Ectodermal cell (in vitro differentiated cells): Measurements from ENCODE around the gene PVRIG.
A peak's percentile ranks its signal among the peaks of the same experiment; 100 is the strongest.
"Not testable (repeated sequence)": the region's sequence is repeated elsewhere in the genome, so short reads cannot be mapped to it uniquely, and the experiment has no call there.

Experiments used
- H3K27ac ChIP-seq: 2 replicates; pipeline ENCODE4 v1.7.0; 2013; ENCODE audit warnings: mild to moderate bottlenecking, low read depth, low read length; ENCODE audit not compliant: insufficient read depth, poor library complexity, severe bottlenecking
- H3K27me3 ChIP-seq: 2 replicates; pipeline ENCODE4 v1.7.0; 2013; ENCODE audit warnings: mild to moderate bottlenecking, low read length; ENCODE audit not compliant: insufficient read depth, control insufficient read depth, poor library complexity, severe bottlenecking
- H3K36me3 ChIP-seq: one replicate; pipeline ENCODE4 v1.7.0; 2013; ENCODE audit warnings: low read length; ENCODE audit not compliant: control insufficient read depth, insufficient read depth
- H3K4me1 ChIP-seq: one replicate; pipeline ENCODE4 v1.7.0; 2013; ENCODE audit warnings: low read length; ENCODE audit not compliant: control insufficient read depth, insufficient read depth
- H3K4me3 ChIP-seq: 2 replicates; pipeline ENCODE4 v1.7.0; 2013; ENCODE audit warnings: low read depth, low read length, control low read depth; ENCODE audit not compliant: insufficient read depth
- H3K9me3 ChIP-seq: 2 replicates; pipeline ENCODE4 v1.7.0; 2013; ENCODE audit warnings: mild to moderate bottlenecking, low read length, moderate library complexity; ENCODE audit not compliant: control insufficient read depth
- WGBS, 2 experiments: methylation state at CpG; one replicate each; pipeline ENCODE4 v1.1.7; 2013; ENCODE audit warnings: missing lambda C conversion rate in 2 of 2; 5-methylcytosine and 5-hydroxymethylcytosine counted together

The PVRIG gene

DNA sequence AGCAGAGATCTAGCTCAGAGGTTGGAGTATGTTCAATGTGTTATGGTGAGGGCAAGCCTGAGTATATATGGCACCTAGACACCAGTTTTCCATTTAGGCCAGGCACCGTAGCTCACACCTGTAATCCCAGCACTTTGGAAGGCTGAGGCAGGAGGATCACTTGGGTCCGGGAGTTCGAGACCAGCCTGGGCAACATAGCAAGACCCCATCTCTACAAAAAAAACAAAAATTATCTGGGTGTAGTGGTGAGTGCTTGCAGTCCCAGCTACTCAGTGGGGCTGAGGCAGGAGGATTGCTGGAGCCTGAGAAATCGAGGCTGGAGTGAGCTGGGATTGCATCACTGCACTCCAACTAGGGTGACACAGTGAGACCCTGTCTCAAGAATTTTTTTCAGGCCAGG, 43.1 kb downstream of the PVRIG start:
- H3K4me1 ChIP-seq, H3K36me3 ChIP-seq, H3K9me3 ChIP-seq, H3K4me3 ChIP-seq, H3K27me3 ChIP-seq, H3K27ac ChIP-seq: not testable (repeated sequence)
- WGBS, 2 experiments = 87 to 96% methylated on average over 4 of the region's 4 CpGs

DNA sequence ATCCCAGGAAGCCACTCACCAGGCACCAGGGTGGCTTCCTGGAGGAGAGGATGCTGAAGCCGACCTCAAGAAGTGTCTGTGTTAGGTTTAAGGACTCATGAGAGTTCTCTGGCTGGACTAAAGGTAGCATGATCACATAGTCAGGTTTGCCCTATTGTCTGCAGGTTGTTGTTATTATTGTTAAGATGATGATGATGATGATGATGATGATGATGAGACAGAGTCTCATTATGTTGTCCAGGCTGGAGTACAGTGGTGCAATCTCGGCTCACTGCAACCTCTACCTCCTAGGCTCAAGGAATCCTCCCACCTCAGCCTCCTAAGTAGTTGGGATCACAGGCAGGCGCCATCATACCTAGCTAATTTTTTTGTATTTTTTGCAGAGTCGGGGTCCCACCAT, 44.5 kb downstream of the PVRIG start:
- not testable (repeated sequence) for H3K36me3 ChIP-seq, H3K4me1 ChIP-seq, H3K27me3 ChIP-seq, H3K9me3 ChIP-seq, H3K4me3 ChIP-seq, H3K27ac ChIP-seq
- 92 to 94% methylated on average over 4 of the region's 4 CpGs for WGBS, 2 experiments

DNA sequence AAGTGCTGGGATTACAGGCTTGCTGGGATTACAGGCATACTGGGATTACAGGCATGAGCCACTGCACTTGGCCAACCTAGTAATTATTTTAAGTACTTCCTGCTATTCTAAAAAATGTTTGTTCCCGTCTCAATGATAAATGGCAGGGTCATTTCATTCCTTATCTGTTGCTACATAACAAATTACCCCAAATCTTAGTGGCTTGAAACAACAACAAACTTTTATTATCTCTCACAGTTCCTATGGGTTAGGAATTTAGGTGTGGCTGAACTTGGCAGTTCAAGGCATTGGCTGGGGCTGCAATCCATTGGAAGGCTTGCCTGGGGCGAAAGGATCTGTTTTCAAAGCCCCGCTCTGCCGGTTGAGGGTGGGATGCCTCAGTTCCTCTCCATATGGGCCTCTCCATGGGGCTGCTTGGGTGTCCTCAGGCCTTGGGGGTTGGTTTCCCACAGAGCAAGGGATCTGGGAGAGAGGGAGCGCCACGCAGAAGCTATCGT, 45.0 kb downstream of the PVRIG start:
- 96 to 97% methylated on average over 6 to 7 of the region's 7 CpGs for WGBS, 2 experiments
- not testable (repeated sequence) for H3K4me1 ChIP-seq, H3K27ac ChIP-seq, H3K4me3 ChIP-seq, H3K27me3 ChIP-seq, H3K36me3 ChIP-seq, H3K9me3 ChIP-seq

DNA sequence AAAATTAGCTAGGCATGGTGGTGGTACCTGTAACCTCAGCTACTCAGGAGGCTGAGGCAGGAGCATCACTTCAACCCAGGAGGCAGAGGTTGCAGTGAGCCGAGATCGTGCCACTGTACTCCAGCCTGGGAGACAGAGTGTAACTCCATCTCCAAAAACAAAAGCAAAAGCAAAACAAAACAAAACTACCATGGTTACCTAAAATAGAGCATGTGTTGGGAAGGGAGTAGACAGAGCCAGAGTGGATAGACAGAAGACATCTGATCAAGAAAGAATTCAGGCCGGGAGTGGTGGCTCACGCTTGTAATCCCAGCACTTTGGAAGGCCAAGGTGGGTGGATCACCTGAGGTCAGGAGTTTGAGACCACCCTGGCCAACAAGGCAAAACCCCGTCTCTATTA, 46.1 kb downstream of the PVRIG start:
- H3K36me3 ChIP-seq, H3K4me1 ChIP-seq: not testable (repeated sequence)
- WGBS, 2 experiments = 93 to 94% methylated on average over 5 of the region's 5 CpGs

DNA sequence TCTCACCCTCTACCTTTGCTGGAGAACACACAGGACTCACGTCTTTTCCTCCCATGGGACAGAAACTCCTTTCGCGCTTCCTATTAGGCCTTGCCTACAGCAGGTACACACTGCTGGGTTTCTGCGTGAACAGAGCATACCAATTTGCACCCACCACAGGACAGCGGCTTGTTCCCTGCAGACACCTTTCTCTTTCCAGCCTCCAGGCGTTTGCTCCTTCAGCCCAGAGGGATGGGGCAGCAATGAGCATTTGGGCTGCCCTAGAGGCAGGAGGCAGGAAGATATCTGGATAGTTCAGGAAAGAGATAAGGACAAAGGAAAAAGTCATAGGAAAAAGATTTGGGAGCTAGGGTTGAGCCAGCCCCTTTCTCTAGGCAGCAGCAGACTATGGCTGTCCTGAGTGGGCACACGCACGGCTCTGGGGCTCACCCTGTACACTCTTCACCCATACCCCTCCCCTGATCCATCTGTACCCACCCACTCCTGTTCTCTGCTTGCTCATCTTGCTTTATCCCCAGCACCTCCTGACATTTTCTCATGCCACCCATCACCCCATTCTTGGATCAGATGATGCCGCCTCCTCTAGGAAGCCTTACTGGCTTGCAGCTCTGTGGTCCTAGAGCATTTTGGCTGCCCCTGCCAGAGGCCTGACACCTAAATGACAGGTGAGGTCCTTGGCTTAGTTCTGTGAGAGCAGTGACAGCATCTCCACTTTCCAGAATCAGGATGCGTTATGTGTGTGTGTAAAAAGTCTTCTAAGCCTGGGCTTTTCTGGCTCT, 47.0 kb downstream of the PVRIG start:
- no peaks in the 10 kb centered on the region for H3K36me3 ChIP-seq
- H3K27ac ChIP-seq = no peak overlapping the region
- no peak overlapping the region for H3K4me3 ChIP-seq
- 84 to 85% methylated on average over 10 of the region's 10 CpGs for WGBS, 2 experiments
- peaks cover 4% of the 10 kb centered on the region for H3K4me1 ChIP-seq
- H3K27me3 ChIP-seq = no peaks in the 10 kb centered on the region
- H3K9me3 ChIP-seq = no peaks in the 10 kb centered on the region

More for the DNA sequence above, 46.1 kb downstream of the PVRIG start:
- H3K27ac ChIP-seq, H3K9me3 ChIP-seq, H3K27me3 ChIP-seq, H3K4me3 ChIP-seq: not testable (repeated sequence)

DNA sequence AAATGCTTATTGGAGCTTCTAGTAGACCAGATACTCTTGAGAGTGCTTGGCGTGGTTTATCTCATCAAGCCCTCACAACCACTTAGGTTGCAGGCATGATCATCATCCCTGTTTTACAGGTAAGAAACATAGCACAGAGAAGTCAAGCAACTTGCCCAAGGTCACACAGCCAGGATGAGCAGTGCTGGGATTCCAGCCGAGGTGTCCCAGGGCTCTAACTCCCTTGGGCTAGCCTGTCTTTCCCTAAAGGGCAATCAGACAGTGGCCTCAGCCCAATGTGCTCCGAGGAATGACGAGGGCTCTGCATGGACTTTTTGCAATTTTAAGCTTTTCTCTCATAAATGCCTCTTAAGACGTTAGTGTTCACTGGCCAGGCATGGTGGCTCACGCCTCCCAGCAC, 47.9 kb downstream of the PVRIG start:
- WGBS, 2 experiments = 94 to 95% methylated on average over 6 of the region's 6 CpGs
- Histone ChIP-seq H3K4me1 (peaks cover 4% of the 10 kb centered on the region), H3K27ac (no peak overlapping the region), H3K36me3 (no peaks in the 10 kb centered on the region), H3K4me3 (no peak overlapping the region), H3K27me3 (no peaks in the 10 kb centered on the region), H3K9me3 (no peaks in the 10 kb centered on the region)

DNA sequence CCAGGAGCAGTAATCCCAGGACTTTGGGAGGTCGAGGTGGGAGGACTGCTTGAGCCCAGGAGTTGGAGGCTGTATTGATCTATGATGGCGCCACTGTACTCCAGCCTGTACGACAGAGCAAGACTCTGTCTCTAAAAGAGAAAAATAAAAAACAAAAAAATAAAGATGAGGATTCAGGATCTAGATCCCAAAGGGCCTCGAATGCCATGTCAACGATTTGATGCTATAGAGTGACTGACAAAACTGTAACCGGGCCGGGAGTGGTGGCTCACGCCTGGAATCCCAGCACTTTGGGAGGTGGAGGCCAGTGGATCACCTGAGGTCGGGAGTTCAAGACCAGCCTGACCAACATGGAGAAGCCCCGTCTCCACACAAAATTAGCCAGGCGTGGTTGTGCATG, 49.1 kb downstream of the PVRIG start:
- H3K9me3 ChIP-seq, H3K36me3 ChIP-seq, H3K4me1 ChIP-seq, H3K27me3 ChIP-seq, H3K27ac ChIP-seq, H3K4me3 ChIP-seq: not testable (repeated sequence)
- WGBS, 2 experiments = 96% methylated on average over 8 to 10 of the region's 11 CpGs

DNA sequence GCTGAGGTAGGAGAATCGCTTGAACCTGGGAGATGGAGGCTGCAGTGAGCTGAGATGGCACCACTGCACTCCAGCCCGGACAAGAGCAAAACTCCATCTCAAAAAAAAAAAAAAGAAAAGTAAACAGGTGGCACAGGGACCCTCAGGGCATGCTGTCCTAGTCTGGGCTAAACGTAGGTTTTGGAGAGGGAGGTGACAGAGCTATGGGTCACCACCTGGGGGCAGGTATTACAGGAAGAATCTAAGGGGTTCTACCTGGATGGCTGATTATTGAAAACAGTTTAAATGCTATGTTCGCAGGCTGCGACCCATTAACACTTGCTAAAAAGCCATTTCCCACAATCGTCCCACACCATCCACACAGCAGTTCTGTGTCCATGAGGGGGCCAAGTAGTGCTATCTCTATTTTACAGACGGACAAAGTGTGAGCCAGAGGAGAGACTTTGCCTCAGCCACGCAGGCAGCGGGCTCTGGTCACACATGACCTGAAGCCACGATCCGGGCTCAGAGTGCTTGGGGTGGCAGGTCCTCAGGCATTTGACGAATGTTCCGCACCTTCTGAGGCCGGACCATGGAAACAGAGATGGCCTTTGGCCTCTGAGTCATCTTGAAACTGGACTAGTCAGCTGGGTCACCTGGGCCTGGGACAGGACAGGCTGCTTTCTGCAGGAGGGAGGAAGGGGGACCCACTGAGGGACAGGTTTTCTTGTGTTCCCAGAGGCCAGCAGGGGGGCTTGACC, 49.7 kb downstream of the PVRIG start:
- H3K9me3 ChIP-seq, H3K27me3 ChIP-seq, H3K27ac ChIP-seq, H3K4me3 ChIP-seq, H3K36me3 ChIP-seq, H3K4me1 ChIP-seq: not testable (repeated sequence)
- 80 to 84% methylated on average over 14 of the region's 14 CpGs for WGBS, 2 experiments

DNA sequence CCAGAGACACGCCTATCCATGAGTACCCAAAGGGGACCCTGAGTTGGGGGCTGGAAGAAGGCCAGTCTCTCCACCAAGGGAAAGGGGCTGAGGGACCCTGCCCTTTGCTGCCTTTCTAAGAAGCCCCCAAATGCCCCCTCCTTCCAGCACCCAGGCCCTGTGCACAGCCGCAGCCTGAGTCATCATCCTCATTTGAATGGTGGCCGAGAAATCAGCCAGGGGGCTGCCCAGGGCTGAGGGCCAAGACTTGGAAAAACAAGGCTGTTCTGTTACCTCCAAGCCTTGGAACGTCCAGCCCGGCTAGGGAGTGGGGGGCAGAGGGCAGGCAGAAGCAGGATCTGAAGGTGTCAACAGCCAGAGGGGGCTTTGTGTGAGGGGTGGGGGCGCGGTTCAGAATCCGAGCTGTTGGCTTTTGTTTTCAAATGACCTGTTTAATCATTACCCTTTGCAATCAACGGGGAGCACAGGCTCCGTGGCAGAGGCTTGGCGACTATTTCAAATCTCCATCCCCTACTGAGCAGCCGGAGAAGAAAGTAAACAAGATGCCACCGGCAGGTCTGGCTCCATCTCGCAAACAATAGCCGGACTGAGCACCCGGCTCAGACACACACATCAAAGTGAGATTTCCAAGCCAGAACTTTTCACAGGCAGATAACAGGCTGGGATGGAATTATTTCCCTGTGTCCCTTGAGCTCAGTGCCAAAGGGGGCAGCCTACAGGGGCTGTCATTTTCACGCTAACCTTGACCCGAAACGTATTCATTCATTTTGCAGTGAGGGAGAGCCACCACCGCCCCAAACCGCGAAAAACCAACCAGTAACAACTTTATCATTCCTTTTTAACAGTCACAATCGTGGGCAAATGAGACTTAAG, 50.5 kb downstream of the PVRIG start:
- not testable (repeated sequence) for H3K9me3 ChIP-seq, H3K27me3 ChIP-seq, H3K36me3 ChIP-seq, H3K4me1 ChIP-seq, H3K27ac ChIP-seq
- 3 to 5% methylated on average over 14 to 16 of the region's 23 CpGs for WGBS, 2 experiments
- H3K4me3 ChIP-seq = peak overlapping the region; percentile 51
